Stimulated activated CD4-positive, alpha-beta T cell treated with anti-CD3 and anti-CD28 coated beads, Interleukin-4, amount 100 ng/mL, for 1 hour (primary cell): ENCODE measurements around the gene BBS7.

Source experiments
- DNase-seq: peaks from one replicate; pipeline ENCODE4 v3.0.0-alpha.2; 2020

BBS7 gene

DNA sequence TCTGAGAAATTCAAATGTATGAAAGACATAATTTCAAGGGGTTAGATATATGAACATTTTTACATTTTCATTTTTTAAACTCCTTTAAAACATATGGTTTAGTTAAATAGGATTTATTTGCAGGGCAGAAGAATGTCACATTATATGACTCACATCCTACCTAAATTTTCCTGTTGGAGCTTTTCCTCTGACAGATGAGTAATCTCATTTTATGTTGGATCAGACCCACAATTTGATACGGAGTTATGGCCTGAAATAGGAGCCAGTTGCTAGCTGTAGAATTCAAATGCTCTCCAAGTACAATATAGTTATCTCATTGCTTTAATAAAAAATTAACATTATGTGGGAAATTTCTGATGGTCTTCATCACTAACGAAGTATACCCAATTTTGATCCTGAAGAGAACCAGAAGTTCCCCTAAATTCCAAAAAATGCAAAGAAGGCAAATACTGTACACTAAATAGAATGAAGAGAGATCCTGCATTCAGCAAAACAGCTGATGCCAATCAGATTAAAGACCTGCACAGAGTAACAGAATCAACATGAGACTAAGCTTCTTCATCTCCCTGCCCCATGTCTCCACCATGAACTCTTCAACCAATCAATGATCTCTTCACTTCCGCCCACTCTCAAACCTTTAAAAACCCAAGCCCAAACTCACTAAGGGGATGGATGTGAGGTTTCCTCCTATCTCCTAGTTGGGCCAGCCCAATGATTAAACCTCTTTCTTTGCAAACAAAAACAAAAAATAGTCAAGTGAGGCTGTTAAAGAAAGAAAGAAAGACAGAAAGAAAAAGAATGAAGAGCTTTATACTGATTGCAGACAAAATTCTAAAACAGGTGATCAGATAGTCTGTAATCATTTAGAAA, 80.1 kb downstream of the BBS7 start:
- DNase-seq: no peak

GRCh38 chr4:121789455-121789854, 80.8 kb downstream of the BBS7 start:
- no peak for DNase-seq

GRCh38 chr4:121788896-121789295, 81.4 kb downstream of the BBS7 start:
- no peak for DNase-seq

DNA sequence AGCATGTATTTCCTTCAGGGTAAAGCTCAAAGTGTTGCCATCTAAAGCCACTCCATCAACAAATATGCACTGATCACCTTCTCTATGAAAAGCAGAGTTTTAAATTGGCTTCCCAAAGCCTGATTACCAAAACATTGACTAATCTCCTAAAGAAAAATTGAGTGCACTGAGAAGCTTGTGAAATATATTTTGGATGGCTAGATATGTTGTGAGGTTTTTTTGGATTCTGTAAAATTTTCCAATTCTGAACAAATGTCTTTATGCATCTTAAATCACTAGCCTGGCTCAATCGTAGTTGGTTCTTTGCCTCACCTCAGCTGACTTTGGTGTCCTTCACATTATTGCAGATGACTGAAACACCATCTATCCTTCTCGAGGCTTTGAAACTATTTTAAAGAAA, 84.1 kb downstream of the BBS7 start:
- no peak for DNase-seq

GRCh38 chr4:121785479-121785878, 84.8 kb downstream of the BBS7 start:
- DNase-seq: no peak

DNA sequence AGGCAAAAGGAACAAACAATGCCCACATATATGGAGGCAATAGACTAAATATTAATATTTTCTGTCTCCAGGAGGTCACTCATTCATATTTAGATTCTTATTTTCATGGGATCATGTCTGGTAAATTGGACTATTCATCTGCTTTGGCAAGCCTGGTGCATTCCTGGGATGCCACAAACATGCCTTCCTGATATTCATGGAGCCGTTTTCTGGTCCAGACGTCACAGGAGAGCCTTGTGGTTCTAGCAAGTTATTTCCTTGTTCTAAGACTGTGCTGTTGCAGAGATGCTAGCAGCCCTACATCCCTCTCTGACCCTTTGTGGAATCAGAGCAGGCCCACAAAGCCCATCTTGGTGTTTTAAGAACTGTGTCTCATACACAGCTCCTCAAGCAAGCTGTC, 85.3 kb downstream of the BBS7 start:
- DNase-seq: no peak

DNA sequence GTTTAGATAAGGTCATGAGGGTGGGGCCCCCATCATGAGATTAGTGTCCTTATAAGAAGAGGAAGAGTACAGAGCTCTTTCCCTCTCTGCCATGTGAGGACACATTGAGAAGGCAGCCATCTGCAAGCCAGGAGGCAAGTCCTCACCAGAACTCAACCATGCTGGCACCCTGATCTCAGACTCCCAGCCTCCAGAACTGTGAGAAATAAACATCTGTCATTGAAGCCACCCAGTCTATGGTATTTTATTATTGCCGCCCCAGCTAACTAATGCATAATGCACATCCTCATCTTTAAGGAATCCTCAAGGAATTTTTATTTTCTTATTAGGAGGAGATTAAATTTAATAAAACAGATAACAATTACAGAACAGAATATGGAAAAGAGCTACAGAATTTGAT, 85.9 kb downstream of the BBS7 start:
- no peak for DNase-seq

GRCh38 chr4:121783210-121783609, 87.1 kb downstream of the BBS7 start:
- no peak for DNase-seq

GRCh38 chr4:121778991-121779628, 91.2 kb downstream of the BBS7 start:
- no peak for DNase-seq

- no peak for DNase-seq
These were observed 92.6 kb downstream of the BBS7 start for GRCh38 chr4:121777625-121778024.

DNA sequence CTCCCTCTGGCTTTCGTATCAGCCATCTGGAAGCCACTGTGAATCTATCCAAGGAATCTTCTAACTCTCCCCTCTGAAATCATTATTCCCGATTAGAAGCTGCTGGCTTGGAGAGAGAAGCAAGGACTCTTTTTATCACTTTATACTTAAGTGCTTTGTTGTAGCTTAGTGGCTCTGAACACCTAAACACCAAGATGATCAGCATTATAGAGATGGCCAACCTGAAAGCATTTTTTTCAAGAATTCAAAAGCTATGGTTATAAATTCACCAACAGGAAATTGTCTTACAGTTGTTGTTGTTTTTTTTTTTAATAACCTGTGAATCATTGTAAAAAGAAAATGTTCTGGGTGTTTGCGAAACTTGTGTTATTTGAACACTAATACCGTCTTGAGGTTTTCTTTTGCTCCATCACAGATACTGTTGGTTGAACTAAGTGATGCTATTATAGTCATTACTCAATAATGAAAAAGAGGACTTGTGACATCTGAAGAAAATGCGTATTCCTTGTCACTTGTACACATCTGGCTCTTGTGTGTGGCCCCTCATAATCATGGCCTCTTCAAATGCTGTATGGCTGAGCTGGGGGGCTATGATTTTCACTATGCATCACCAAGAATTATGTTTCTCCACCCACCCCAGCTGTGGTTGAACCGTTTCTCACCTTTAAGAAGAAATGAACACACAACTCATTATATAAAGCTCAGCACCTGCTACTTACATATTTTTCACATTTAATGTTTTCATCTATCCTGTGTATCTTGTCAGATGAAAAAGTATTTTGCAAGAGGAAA, 93.5 kb downstream of the BBS7 start:
- no peak for DNase-seq
